ENCODE results near the gene SRF.

DNA sequence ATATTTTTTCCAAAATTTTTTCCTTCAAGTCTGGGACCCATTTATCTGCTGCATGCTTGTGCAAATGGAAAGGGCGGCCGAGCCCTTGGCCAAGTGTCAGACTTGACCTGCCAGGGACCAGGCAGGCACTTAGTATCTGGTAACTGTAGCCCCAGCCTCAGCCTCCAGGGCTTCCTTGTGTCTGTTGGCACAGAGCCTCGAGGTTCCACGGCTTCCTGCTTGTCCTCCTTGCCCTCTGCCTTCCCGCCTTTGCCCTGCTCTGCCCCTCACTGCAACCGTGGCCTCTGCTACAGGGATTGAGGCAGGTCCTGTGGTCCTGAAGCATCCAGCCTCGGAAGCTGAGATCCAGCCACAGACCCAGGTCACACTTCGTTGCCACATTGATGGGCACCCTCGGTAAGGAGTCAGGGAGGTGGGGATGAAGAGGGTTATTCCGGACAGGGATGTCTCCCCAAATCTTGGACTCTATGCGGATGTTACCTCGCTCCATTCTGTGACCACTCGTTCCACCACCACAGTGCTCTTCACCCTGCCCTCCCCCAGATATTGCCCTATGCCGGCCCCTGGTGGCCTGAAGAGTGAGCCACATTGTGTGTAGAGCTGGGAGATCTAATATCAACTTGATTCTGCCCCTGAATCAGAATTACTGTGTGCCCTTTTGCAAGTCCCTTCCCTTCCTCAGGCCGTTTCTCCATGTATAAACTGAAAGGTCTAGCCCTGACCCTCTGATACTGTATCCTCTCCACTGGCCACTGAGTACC is 41.5 kb upstream of the SRF start:
- TF ChIP-seq GABPA (IDR thresholded peaks at IDR 0.05 in 1 of 2, conservative IDR thresholded peaks at IDR 0.05 in 1 of 2) (no peak), MAX (IDR thresholded peaks at IDR 0.05) (no peak), SP1 (IDR thresholded peaks at IDR 0.05) (no peak), RAD21 (IDR thresholded peaks at IDR 0.05) (peak; percentile 75 to 76), YY1 (IDR thresholded peaks at IDR 0.05) (no peak), EGR1 (IDR thresholded peaks at IDR 0.05; ENCODE audit: low read depth in 2 of 2) (no peak), JUND (IDR thresholded peaks at IDR 0.05) (no peak), TAF1 (conservative IDR thresholded peaks at IDR 0.05) (no peak), RXRA (IDR thresholded peaks at IDR 0.05) (no peak)
- TF ChIP-seq, protein P1, sequence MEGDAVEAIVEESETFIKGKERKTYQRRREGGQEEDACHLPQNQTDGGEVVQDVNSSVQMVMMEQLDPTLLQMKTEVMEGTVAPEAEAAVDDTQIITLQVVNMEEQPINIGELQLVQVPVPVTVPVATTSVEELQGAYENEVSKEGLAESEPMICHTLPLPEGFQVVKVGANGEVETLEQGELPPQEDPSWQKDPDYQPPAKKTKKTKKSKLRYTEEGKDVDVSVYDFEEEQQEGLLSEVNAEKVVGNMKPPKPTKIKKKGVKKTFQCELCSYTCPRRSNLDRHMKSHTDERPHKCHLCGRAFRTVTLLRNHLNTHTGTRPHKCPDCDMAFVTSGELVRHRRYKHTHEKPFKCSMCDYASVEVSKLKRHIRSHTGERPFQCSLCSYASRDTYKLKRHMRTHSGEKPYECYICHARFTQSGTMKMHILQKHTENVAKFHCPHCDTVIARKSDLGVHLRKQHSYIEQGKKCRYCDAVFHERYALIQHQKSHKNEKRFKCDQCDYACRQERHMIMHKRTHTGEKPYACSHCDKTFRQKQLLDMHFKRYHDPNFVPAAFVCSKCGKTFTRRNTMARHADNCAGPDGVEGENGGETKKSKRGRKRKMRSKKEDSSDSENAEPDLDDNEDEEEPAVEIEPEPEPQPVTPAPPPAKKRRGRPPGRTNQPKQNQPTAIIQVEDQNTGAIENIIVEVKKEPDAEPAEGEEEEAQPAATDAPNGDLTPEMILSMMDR (IDR thresholded peaks at IDR 0.05; ENCODE audit: low read depth, low read length, missing input control): peak; percentile 55
- TF ChIP-seq, protein P2, sequence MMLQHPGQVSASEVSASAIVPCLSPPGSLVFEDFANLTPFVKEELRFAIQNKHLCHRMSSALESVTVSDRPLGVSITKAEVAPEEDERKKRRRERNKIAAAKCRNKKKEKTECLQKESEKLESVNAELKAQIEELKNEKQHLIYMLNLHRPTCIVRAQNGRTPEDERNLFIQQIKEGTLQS (IDR thresholded peaks at IDR 0.05): no peak
- TF ChIP-seq, protein P3, sequence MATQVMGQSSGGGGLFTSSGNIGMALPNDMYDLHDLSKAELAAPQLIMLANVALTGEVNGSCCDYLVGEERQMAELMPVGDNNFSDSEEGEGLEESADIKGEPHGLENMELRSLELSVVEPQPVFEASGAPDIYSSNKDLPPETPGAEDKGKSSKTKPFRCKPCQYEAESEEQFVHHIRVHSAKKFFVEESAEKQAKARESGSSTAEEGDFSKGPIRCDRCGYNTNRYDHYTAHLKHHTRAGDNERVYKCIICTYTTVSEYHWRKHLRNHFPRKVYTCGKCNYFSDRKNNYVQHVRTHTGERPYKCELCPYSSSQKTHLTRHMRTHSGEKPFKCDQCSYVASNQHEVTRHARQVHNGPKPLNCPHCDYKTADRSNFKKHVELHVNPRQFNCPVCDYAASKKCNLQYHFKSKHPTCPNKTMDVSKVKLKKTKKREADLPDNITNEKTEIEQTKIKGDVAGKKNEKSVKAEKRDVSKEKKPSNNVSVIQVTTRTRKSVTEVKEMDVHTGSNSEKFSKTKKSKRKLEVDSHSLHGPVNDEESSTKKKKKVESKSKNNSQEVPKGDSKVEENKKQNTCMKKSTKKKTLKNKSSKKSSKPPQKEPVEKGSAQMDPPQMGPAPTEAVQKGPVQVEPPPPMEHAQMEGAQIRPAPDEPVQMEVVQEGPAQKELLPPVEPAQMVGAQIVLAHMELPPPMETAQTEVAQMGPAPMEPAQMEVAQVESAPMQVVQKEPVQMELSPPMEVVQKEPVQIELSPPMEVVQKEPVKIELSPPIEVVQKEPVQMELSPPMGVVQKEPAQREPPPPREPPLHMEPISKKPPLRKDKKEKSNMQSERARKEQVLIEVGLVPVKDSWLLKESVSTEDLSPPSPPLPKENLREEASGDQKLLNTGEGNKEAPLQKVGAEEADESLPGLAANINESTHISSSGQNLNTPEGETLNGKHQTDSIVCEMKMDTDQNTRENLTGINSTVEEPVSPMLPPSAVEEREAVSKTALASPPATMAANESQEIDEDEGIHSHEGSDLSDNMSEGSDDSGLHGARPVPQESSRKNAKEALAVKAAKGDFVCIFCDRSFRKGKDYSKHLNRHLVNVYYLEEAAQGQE (IDR thresholded peaks at IDR 0.05): no peak
- TF ChIP-seq, protein P4, sequence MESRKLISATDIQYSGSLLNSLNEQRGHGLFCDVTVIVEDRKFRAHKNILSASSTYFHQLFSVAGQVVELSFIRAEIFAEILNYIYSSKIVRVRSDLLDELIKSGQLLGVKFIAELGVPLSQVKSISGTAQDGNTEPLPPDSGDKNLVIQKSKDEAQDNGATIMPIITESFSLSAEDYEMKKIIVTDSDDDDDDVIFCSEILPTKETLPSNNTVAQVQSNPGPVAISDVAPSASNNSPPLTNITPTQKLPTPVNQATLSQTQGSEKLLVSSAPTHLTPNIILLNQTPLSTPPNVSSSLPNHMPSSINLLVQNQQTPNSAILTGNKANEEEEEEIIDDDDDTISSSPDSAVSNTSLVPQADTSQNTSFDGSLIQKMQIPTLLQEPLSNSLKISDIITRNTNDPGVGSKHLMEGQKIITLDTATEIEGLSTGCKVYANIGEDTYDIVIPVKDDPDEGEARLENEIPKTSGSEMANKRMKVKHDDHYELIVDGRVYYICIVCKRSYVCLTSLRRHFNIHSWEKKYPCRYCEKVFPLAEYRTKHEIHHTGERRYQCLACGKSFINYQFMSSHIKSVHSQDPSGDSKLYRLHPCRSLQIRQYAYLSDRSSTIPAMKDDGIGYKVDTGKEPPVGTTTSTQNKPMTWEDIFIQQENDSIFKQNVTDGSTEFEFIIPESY (IDR thresholded peaks at IDR 0.05): no peak

Data from liver (tissue), 3 donors.